ENCODE results near the gene HIGD2A.
"Not testable (repeated sequence)": the region's sequence is repeated elsewhere in the genome, so short reads cannot be mapped to it uniquely, and the experiment has no call there.

Gene HIGD2A

GRCh38 chr5:176396330-176396729, 7.8 kb downstream of the HIGD2A start:
- no peak for DNase-seq

- DNase-seq: no peak
Observed at GRCh38 chr5:176397736-176398420, 9.3 kb downstream of the HIGD2A start.

DNA sequence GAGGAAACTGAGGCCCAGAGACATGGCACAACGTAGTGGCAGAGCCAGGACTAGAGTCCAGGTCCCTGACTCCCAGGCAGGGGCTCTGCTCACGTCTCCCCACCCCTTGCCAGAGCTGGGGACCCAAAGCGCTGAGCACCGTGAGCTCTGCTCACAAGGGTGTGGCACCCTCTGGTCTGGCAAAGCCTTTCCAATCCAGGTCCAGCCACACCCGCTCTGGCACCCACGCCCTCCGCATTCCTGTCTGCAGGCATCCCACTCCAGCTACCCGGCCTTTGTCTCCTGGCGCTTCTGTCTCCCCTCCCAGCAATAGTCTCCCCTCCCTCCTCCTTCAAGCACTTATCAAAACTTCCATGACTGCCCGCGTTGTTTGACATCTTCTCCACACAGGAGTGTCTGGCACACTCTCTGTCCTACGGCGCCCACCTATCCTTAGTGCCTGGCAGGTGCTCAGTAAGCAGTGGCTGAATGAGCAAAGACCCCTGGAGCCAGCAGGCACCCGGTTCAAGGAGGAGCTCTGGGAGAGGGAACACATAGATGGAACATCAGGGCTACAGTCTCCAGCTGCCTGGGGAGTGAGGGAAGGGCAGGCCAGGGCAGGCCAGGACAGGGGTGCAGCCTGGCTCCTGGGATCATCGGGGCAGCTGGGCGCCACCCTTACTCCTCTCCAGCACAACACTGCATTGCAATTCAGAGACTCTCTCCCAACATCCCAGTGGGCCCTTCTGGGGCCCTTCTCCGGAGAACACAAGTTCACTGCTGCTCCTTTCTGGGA, 12.0 kb downstream of the HIGD2A start:
- no peak for DNase-seq

- no peak for DNase-seq
Observed at GRCh38 chr5:176401281-176402205, 13.0 kb downstream of the HIGD2A start.

GRCh38 chr5:176405656-176406435, 17.3 kb downstream of the HIGD2A start:
- no peak for DNase-seq

DNA sequence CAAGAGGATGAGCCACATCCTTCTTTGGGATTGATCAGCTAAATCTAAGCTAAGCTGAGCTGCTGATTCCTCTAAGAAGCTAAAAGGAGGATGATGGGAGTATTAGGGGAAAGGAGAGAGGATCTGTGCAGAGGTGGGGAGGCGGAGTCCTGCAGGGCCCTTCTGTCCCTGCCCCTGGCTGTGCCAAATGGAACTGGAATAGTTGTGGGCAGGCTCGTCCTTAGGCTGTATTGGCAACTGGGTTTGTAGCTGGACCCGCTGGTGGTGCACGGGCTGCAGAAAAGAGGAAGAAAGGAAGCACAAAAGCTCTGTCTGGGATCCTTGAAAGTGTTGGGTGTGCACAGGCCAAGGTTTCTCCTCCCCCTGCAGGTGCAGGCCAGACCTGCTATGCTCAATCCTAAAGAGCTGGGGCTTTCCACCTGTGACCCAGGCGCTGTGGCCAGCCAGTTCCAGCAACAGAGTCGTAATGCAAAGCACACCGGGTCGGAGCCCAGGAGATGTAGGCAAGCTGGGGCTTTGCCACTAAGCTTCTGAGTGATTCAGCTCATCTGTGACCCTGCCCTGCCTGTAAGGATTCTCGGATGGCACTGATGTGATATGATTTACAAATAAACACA, 18.0 kb downstream of the HIGD2A start:
- DNase-seq: no peak

DNA sequence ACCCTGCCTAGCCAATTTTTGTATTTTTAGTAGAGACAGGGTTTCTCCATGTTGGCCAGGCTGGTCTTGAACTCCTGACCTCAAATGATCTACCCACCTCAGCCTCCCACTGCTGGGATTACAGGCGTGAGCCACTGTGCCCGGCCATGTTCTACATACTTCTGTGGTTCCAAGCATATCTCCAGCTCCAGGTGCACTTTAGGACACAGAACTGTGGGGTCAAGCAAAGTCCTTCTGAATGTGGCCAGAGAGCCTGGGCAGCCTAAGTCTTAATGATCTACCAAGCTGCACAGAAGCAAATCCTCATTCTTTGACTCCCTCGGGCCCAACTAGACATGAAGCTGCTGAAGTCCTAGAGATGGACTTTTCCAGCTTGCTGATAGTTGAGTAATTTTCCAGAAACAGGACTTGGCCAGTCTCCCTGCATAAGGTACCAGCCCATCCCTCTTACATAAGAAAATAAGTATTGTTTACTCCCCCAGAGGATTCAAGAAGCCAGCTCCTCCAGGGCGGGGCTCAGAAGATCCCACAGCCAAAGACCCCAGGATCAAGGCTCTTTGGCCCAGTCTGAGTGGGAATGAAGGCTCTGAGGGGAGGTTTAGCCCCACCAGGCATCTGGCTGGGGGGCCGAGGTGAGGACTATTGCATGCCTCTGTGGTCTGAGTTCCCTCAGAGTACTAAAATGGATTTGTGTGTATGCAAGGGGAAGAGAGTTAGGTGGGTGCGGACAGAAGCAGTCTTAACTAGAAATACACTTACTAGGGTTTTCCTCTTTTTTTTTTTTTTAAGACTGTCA, 19.1 kb downstream of the HIGD2A start:
- DNase-seq: no peak

GRCh38 chr5:176408252-176408573, 19.7 kb downstream of the HIGD2A start:
- not testable (repeated sequence) for DNase-seq

GRCh38 chr5:176408590-176408989, 20.0 kb downstream of the HIGD2A start:
- DNase-seq: no peak

DNA sequence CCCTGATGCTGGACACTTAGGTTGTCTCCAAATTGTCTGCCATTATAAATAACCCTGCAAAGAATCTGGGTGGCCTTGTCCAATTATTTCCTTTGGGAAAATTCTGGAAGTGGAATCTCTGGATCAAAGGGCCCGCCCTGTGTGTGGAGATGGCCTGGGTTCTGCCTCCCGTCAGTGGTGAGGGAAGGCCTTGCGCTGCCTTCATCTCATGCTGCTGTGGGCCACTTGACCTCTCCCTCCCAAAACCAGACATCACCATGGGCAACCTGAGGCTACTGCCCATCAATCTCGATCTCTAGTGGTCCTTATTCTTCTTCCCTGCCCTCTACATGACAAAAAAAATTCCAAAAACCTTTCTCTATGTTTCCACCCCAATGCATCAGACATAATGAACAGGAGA, 21.2 kb downstream of the HIGD2A start:
- DNase-seq: no peak

GRCh38 chr5:176410486-176411180, 22.1 kb downstream of the HIGD2A start:
- DNase-seq: no peak

- DNase-seq: no peak
Observed at GRCh38 chr5:176412517-176413254, 24.1 kb downstream of the HIGD2A start.

GRCh38 chr5:176413255-176413565, 24.7 kb downstream of the HIGD2A start:
- no peak for DNase-seq

GRCh38 chr5:176413709-176414191, 25.2 kb downstream of the HIGD2A start:
- DNase-seq: no peak

DNA sequence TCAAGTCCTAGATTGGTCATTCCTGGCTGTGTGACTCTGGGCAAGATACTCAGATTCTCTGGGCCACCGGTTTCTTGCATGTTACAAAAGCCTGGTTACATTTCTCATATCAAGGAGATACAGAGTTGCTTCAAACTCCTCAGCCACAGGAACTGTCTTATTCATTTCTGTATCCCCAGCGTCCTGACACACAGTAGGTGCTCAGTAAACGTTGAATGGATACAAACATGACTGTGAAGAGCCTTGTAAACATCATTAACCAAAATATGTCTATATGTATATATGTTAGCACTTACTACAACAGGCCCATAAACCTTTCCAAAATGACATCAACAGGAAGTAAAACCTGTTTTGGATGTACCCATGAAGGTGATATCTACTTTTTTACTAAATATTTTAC, 26.2 kb downstream of the HIGD2A start:
- DNase-seq: no peak

DNA sequence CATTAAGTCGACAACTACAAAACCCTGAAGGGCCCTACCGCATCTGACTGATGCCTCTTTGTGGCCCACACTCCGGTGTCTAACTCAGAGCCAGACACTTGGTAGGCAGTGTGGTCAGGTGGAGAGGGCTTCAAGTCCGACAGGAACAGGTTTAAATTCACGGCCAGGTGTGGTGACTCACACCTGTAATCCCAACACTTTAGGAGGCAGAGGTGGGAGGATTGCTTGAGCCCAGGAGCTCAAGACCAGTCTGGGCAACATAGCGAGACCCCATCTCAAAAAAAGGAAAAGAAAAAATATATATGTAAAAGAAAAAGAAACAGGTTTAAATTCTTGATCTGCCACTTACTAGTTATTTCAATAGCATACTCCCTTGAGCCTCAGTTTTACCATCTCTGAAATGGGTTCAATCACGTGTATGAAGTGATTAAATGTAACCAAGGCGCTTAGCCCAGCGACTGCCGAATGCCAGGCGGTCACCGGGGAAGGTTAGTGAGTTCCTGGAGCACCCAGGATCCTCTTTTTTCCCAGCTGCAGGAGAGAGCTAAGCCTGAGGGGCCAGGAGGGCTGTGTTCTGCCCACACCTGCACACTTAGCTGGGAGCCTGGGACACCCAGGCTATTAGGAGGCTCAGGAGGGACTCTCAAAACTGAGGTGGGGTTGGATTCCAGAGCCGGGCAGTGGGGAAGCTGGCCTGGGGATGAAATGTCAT, 26.8 kb downstream of the HIGD2A start:
- peak in 1 of 3 experiments; percentile 8 for DNase-seq

DNA sequence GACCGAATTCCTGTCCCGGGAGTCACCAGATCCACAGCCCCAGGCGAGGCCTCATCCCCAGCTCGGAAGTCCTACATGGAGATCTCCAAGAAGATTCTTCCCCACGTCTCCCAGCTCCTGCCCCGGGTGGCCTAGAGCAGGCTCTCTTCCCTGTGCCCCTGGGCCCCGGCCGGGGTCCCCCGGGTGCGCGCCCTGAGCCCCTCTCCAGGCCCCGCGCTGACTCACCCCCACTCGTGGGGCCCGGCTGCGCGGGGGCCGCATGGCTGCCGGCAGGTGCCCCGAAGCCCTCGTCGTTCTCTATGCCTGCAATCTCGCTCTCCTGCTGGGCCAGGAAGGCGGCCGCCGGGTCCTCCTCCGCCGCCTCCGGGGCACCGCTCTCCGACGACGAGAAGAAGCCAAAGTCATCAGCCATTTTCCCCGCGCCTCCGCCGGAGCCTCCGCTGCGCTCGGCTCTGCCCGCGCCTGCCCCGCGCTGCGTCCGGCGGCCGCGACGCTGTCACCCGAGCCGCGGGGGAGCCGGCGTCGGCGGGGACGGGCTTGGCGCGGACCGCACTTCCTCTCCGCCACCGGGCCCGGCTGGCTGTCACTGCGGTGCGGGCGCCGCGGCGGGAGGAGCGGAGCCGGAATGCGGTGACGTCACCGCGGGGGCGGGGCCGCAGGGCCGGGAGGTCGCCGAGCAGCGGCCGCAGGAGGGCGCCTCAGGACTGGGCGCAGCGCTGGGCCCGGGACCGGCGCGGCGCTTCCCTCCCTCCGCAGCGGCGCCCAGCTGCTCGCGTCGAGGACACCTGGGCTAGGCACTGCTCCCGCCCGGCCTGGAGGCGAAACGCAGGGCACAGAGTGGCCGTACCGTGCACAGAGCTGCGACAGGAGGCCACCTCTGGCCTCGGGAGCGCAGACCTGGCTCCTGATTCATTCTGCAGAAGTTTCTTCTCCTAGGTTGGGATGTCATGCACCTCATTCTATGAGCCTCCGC, 27.7 kb downstream of the HIGD2A start, which contains the start of gene CLTB:
Gene CLTB, minus strand, starts transcription at position 588 of the 973 bp plus-strand sequence. Its CDS starts 176 bp downstream, at position 412.
- peak; percentile 84 to 87 (median 86) for DNase-seq

DNA sequence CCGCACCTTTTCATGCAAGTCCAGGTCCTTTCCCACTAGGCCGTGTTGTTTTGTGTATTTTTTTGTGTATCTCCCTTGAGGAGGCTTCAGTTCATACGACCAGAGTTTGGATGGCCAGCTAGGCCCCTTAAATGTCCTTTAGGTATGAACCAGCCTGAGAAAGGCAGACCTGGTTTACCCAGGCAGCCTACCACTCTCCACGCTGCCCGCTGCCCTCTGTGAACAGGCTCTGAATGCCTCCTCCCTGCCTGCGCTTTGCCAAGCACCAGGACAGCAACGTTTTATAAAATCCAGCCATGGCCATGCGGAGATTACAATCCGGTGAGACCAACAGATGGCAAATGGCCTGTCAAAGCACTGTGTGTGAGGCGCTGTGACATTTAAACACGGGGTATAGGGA, 28.4 kb downstream of the HIGD2A start:
- peak in 1 of 3 experiments; percentile 33 for DNase-seq

Measured in NCI-H1417 (cell line).